LNCaP clone FGC (cell line): ENCODE measurements around the gene IFNA10.
"Not testable (repeated sequence)": the region's sequence is repeated elsewhere in the genome, so short reads cannot be mapped to it uniquely, and the experiment has no call there.

Experiments used
- DNase-seq: peaks from one replicate; pipeline ENCODE4 v3.0.0-alpha.2; 2011; ENCODE audit warnings: low read depth
- H3K4me3 ChIP-seq: 2 replicates; pipeline ENCODE4 v1.5.1; 2011; ENCODE audit warnings: mild to moderate bottlenecking, low read depth, low read length, control low read depth
- TF ChIP-seq, protein P1 (sequence below): IDR thresholded peaks from 2 replicates; pipeline ENCODE4 v1.5.1; 2012; ENCODE audit warnings: mild to moderate bottlenecking; ENCODE audit not compliant: control insufficient read depth, insufficient read depth; ENCODE audit errors: extremely low read depth

Gene IFNA10

DNA sequence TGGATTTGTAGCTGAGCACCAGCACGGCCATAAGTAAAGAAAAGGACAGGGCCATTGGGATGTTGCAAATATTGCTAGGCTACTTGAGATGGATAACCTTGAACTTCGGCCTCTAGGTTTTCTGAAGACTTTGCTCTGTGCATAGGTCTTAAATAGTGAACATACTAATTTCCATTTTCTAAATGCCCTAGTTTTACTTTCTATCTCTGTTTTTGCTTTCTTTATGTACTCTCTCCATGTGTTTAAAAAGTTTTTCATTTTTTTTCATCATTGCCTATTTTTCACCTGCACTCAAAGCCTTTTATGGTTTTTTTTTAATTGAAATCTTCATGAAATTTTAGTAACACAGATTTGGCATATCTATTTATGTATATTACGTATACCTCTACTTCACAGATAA is at the start of gene IFNA10:
Gene IFNA10 (minus strand): TSS at position 101 of the 400 bp plus-strand sequence. CDS start 46 bp downstream, at position 55.
- not testable (repeated sequence) for DNase-seq, H3K4me3 ChIP-seq

- DNase-seq, result no peak
- TF ChIP-seq, protein P1, sequence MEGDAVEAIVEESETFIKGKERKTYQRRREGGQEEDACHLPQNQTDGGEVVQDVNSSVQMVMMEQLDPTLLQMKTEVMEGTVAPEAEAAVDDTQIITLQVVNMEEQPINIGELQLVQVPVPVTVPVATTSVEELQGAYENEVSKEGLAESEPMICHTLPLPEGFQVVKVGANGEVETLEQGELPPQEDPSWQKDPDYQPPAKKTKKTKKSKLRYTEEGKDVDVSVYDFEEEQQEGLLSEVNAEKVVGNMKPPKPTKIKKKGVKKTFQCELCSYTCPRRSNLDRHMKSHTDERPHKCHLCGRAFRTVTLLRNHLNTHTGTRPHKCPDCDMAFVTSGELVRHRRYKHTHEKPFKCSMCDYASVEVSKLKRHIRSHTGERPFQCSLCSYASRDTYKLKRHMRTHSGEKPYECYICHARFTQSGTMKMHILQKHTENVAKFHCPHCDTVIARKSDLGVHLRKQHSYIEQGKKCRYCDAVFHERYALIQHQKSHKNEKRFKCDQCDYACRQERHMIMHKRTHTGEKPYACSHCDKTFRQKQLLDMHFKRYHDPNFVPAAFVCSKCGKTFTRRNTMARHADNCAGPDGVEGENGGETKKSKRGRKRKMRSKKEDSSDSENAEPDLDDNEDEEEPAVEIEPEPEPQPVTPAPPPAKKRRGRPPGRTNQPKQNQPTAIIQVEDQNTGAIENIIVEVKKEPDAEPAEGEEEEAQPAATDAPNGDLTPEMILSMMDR, result no peak
Observed at GRCh38 chr9:21255538-21256212, 48.7 kb upstream of the IFNA10 start.

DNA sequence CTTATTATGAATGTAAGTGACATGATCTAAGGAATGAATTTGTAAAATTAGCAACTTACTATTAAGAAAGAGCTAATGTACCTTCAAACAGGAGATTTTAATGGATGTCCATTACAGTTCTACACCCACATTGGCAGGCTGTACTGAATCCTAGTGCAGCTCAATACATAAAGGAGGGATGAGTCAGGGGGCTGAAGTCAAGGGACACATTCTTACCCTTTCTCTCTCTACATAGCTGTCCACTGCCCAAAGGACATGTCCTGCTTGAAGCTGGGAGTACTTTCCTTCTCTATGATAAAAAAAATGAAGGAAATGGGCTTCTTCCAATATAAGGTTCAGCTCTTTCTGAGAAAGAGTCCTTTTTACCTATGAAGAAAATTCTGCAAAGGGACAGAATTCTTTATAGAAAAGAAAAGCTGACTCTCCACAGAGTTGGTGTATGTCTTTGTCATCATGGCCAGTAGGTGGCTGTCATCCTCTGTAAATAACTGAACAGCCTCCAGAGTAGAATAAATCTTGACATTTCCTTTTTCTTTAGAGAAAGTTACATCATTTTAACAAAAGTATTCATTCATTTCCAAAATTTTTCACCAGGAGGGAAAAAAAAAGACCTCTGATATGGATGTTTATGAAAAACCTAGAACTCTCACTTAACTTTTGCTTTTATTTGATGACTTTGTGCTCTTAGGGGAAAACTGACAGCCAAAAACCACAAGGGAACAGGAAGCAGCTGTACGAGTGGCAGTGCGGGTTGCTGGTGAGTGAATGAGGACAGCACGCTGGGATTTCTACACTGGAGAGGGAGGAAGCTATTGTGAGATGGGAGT is 46.0 kb upstream of the IFNA10 start:
- H3K4me3 ChIP-seq, result no peak overlapping the region
- peak; percentile 10 for DNase-seq
- TF ChIP-seq, protein P1, result peak; percentile 69

More at GRCh38 chr9:21255538-21256212, 48.7 kb upstream of the IFNA10 start:
- H3K4me3 ChIP-seq, result no peak overlapping the region

DNA sequence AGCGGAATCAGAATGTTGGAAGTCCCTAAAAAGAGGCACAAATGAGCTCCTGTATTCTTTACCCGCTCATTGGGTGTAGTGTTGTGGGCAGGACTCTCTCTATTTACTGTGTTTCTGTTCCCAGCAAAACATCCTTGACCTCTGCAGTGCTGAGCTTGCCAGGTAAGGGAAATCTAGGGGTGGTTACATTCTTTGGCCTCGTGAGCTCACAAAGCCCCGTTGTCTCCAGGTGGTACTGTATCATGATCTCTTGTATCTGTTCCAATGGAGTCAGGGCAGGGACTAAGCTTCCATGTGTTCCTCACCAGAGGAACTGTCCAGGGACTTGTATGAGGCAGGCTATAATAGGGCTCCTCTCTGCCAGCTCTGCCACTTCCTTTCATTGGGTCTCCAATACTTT is 44.7 kb upstream of the IFNA10 start:
- DNase-seq, result no peak
- TF ChIP-seq, protein P1, result no peak
- H3K4me3 ChIP-seq, result no peak overlapping the region

- TF ChIP-seq, protein P1, result no peak
- no peak overlapping the region for H3K4me3 ChIP-seq
- no peak for DNase-seq
Observed at GRCh38 chr9:21251190-21251589, 44.2 kb upstream of the IFNA10 start.

DNA sequence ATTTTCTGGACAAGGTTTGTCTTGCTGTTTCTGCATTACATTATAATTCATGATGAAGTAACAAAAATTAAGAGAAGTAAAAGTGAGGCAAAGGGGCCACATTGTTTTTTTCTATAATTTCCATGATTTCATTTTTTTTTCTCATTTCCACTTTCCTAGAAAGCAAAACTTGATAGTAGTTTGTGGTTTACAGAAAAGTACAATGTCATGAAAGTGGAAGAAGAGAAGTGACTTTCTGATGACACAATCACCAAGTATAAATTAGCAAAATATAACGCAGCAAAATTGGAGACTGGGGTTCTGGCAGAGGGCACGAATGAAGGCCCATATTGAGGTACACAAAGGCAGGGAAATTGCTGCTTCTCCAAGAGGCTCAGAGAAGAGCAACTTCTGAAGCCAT is 37.9 kb upstream of the IFNA10 start:
- DNase-seq, result no peak
- TF ChIP-seq, protein P1, result no peak

DNA sequence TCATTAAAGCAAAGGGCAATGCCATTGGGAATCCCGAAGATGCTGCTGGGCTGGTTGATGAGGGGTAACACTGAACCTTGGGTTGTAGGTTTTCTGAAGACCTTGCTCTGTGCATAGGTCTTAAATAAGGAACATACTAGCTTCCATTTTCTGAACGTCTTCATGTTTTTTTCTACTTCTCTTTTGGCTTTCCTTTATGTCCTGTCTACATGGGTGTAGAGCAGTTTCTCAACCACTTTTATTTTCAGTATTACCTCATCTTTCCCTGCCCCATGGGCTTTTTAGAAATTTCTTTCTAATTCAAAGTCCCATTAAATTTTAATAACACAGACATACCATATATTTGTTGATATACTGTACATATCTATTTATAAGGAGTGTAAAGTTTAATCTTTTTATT is 33.0 kb upstream of the IFNA10 start, which contains the start of gene IFNA14:
Gene IFNA14 (minus strand): TSS at position 95 of the 400 bp plus-strand sequence. CDS start 70 bp downstream, at position 25.
- no peak within 1 kb of the TSS for H3K4me3 ChIP-seq
- DNase-seq, result no peak
- TF ChIP-seq, protein P1, result no peak

More for the DNA sequence above, 37.9 kb upstream of the IFNA10 start:
- no peak overlapping the region for H3K4me3 ChIP-seq

DNA sequence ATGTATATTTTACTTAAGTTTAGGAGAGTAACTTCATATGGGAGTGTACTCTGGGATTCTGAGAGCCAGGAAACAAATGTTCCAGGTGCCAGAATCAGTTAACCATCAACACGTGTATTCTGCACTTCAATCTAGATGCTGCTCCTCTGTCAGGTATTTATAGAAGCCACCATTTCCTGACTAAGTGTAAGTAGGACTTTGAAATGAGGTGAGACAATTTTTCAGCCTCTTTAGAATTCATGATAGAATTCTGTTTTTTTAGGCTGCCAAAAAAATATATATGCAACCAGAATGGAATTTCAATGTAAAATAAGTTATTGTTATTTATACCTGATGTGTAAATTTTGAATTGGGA is 29.4 kb upstream of the IFNA10 start:
- H3K4me3 ChIP-seq, DNase-seq: not testable (repeated sequence)
